GM06990 (cell line): ENCODE results near the gene GSK3B.

Experiments
- DNase-seq: peaks from one replicate; pipeline ENCODE4 v3.0.0-alpha.2; 2011; ENCODE audit not compliant: insufficient read length; ENCODE audit errors: extremely low read depth
- H3K27me3 ChIP-seq: replicated peaks from 2 replicates; pipeline ENCODE4 v1.6.0; 2011; ENCODE audit warnings: low read length; ENCODE audit not compliant: control insufficient read depth, insufficient read depth
- H3K36me3 ChIP-seq: 2 replicates; pipeline ENCODE4 v1.5.1; 2011; ENCODE audit warnings: low read length; ENCODE audit not compliant: control insufficient read depth, insufficient read depth
- H3K4me3 ChIP-seq: replicated peaks from 2 replicates; pipeline ENCODE4 v1.5.1; 2011; ENCODE audit warnings: low read depth, mild to moderate bottlenecking, control low read depth, low read length
- TF ChIP-seq, protein P1 (sequence below): IDR thresholded peaks from 2 replicates; pipeline ENCODE4 v1.5.1; 2011; ENCODE audit warnings: low read length, control low read depth, mild to moderate bottlenecking, inconsistent platforms; ENCODE audit not compliant: insufficient read depth, poor library complexity, severe bottlenecking

The GSK3B gene

DNA sequence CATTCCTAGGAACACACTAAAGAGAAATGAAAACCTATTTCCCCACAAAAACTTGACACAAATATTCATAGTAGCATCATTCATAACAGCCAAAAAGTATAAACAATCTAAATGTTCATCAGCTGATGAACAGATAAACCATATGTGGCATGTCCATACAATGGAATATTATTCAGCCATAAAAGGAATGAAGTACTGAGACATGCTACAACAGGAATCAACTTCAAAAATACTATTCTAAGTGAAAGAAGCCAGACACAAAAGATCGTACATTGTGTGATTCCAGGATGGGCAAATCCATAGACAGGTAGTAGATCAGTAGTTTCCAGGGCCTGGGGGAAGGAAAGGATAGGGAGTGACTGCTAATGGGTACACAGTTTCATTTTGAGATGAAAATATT is 118.0 kb downstream of the GSK3B start:
- no peak for DNase-seq
- TF ChIP-seq, protein P1, sequence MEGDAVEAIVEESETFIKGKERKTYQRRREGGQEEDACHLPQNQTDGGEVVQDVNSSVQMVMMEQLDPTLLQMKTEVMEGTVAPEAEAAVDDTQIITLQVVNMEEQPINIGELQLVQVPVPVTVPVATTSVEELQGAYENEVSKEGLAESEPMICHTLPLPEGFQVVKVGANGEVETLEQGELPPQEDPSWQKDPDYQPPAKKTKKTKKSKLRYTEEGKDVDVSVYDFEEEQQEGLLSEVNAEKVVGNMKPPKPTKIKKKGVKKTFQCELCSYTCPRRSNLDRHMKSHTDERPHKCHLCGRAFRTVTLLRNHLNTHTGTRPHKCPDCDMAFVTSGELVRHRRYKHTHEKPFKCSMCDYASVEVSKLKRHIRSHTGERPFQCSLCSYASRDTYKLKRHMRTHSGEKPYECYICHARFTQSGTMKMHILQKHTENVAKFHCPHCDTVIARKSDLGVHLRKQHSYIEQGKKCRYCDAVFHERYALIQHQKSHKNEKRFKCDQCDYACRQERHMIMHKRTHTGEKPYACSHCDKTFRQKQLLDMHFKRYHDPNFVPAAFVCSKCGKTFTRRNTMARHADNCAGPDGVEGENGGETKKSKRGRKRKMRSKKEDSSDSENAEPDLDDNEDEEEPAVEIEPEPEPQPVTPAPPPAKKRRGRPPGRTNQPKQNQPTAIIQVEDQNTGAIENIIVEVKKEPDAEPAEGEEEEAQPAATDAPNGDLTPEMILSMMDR: no peak
- Histone ChIP-seq H3K27me3 (no peaks in the 10 kb centered on the region), H3K36me3 (no peaks in the 10 kb centered on the region), H3K4me3 (no peak overlapping the region)

DNA sequence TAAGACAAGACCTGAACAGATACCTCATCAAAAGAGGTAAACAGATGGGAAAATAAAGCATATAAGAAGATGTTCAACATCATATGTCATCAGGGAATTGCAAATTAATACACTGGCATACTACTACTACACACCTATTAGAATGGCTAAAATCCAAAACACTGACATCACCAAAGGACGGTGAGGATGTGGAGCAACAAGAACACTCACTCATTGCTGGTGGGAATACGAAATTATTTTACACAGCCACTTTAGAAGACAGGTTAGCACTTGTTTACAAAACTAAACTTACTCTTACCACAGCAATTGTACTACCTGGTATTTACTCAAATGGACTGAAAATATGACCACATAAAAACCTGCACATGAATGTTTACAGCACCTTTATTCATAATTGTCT is 119.6 kb downstream of the GSK3B start:
- TF ChIP-seq, protein P1: no peak
- no peak for DNase-seq
- Histone ChIP-seq H3K4me3 (no peak overlapping the region), H3K27me3 (no peaks in the 10 kb centered on the region), H3K36me3 (no peaks in the 10 kb centered on the region)

DNA sequence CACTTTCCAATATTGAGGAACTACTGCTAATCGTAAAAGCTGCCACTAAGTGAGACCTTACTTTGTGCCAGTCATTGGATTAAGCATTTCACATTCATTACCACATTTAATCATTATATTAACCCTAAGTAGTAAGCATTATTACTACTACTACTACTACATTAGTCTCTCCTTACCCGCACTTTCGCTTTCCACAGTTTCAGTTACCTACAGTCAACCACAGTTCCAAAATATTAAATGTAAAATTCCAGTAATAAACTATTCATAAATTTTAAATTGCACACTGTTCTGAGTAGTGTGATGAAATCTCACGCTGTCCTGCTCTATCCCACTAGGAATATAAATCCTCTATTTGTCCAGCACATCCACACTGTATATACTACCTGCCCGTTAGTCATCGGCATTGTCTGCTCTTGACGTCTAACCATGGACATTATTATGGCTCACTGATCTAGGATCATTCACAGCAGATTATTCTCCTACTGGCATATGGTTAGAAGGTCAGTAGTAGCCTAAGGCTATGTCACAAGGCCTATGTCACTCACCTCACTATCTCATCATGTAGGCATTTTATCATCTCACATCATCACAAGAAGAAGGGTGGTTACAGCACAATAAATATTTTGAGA is 121.1 kb downstream of the GSK3B start:
- TF ChIP-seq, protein P1: no peak
- H3K36me3 ChIP-seq: no peaks in the 10 kb centered on the region
- H3K27me3 ChIP-seq: no peaks in the 10 kb centered on the region
- no peak overlapping the region for H3K4me3 ChIP-seq
- DNase-seq: no peak

DNA sequence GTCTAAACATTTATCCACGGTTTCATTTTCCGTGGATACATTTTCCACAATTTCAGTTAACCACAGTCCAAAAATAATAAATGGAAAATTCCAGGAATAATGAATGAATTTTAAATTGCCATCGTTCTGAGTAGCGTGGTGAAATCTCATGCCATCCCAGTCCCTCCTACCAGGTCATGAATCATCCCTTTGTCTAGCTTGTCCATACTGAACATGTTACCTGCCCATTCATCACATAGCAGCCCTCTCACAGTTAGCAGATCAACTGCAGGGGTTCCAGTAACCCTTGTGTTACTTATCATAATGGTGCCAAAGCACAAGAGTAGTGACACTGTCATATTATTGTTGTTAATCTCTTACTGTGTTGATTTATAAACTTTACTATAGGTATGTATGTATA is 124.5 kb downstream of the GSK3B start:
- TF ChIP-seq, protein P1: no peak
- no peaks in the 10 kb centered on the region for H3K36me3 ChIP-seq
- no peaks in the 10 kb centered on the region for H3K27me3 ChIP-seq
- no peak overlapping the region for H3K4me3 ChIP-seq
- no peak for DNase-seq

GRCh38 chr3:119967353-119968006 is 126.8 kb downstream of the GSK3B start:
- TF ChIP-seq, protein P1: no peak
- Histone ChIP-seq H3K4me3 (no peak overlapping the region), H3K27me3 (no peaks in the 10 kb centered on the region), H3K36me3 (no peaks in the 10 kb centered on the region)
- no peak for DNase-seq
